ENCODE measurements around the gene SLC26A9.

The SLC26A9 gene

GRCh38 chr1:205973377-205974232 lies 30.3 kb upstream of the SLC26A9 start:
- no peak for DNase-seq

- no peak for DNase-seq
Measured at GRCh38 chr1:205972491-205973168, 29.4 kb upstream of the SLC26A9 start.

GRCh38 chr1:205972081-205972480 lies 28.8 kb upstream of the SLC26A9 start:
- DNase-seq = no peak

- no peak for DNase-seq
Measured at GRCh38 chr1:205971082-205971481, 27.8 kb upstream of the SLC26A9 start.

GRCh38 chr1:205970486-205970885 lies 27.2 kb upstream of the SLC26A9 start:
- no peak for DNase-seq

GRCh38 chr1:205969229-205969628 lies 26.0 kb upstream of the SLC26A9 start:
- DNase-seq = no peak

GRCh38 chr1:205967554-205968335 lies 24.5 kb upstream of the SLC26A9 start:
- DNase-seq = no peak

GRCh38 chr1:205965036-205965884 lies 22.0 kb upstream of the SLC26A9 start:
- no peak for DNase-seq

GRCh38 chr1:205963352-205964155 lies 20.3 kb upstream of the SLC26A9 start:
- no peak for DNase-seq

- DNase-seq = no peak
Measured at GRCh38 chr1:205962821-205963221, 19.6 kb upstream of the SLC26A9 start.

GRCh38 chr1:205961991-205962820 lies 18.9 kb upstream of the SLC26A9 start:
- no peak for DNase-seq

- DNase-seq = no peak
Measured at GRCh38 chr1:205961405-205961804, 18.1 kb upstream of the SLC26A9 start.

GRCh38 chr1:205959789-205960188 lies 16.5 kb upstream of the SLC26A9 start:
- no peak for DNase-seq

GRCh38 chr1:205955499-205955898 lies 12.2 kb upstream of the SLC26A9 start:
- DNase-seq = no peak

GRCh38 chr1:205954819-205955404 lies 11.7 kb upstream of the SLC26A9 start:
- DNase-seq = no peak

- DNase-seq = no peak
Measured at GRCh38 chr1:205951746-205952145, 8.5 kb upstream of the SLC26A9 start.

- no peak for DNase-seq
Measured at GRCh38 chr1:205950826-205951549, 7.7 kb upstream of the SLC26A9 start.

- no peak for DNase-seq
Measured at GRCh38 chr1:205950280-205950679, 7.0 kb upstream of the SLC26A9 start.

GRCh38 chr1:205949753-205950152 lies 6.5 kb upstream of the SLC26A9 start:
- no peak for DNase-seq

- DNase-seq = no peak
Measured at GRCh38 chr1:205948886-205949285, 5.6 kb upstream of the SLC26A9 start.

Measured in stimulated activated CD4-positive, alpha-beta T cell treated with anti-CD3 and anti-CD28 coated beads, Interleukin-2, amount 100 ng/mL, for 48 hours (primary cell).